Endothelial cell of umbilical vein (primary cell): ENCODE results near the gene ACTR3C. TPM values are rescaled to one million over a fixed set of nuclear protein-coding genes. Genes with fewer than 3 reads are reported as not detected.

ENCODE experiments used
- BruUV-seq: library from RNA; stranded (reverse); fragments of 400-500 nt; replicated peaks from 2 replicates; lab custom pipeline; 2021; lab: Mats Ljungman, UMichigan
- CTCF ChIA-PET: fragments of 300-600, 350-600 bp; sonication (Branson Sonifier 250); formaldehyde crosslinking; loops from one replicate; lab custom pipeline; 2021; ENCODE audit warnings: antibody characterized with exemption, inconsistent platforms; lab: Charles Lee
- POLR2A ChIA-PET: fragments of 300-600, 350-600 bp; sonication (Branson Sonifier 250); formaldehyde crosslinking; loops from one replicate; lab custom pipeline; 2021; ENCODE audit warnings: antibody characterized with exemption, inconsistent platforms; lab: Charles Lee
- DNase-seq: peaks from one replicate; pipeline ENCODE4 v3.0.0-alpha.2; 2011; ENCODE audit warnings: low read depth, low spot score
- FAIRE-seq: peaks from 2 replicates; lab custom pipeline; 2011; peaks lifted over from hg19 to GRCh38; lab: Jason Lieb, UNC
- H2AFZ ChIP-seq: 2 replicates; pipeline ENCODE4 v1.6.0; 2012; ENCODE audit warnings: low read depth, low read length, control low read depth, inconsistent platforms
- H3K27ac ChIP-seq: 2 replicates; pipeline ENCODE4 v1.5.1; 2011; ENCODE audit warnings: low read depth, mild to moderate bottlenecking, control low read depth, low read length, moderate library complexity; ENCODE audit not compliant: insufficient read depth
- H3K27me3 ChIP-seq, 2 experiments: 2 replicates each; pipeline versions ENCODE4 v1.6.0 to v1.6.1; 2011; ENCODE audit warnings: low read length in 2 of 2, mixed read lengths in 1 of 2; ENCODE audit not compliant: control insufficient read depth in 2 of 2, insufficient read depth in 2 of 2
- H3K36me3 ChIP-seq, 2 experiments: 2 replicates in 1 of 2; 3 replicates in 1 of 2; pipeline ENCODE4 v1.5.1; 2011; ENCODE audit warnings: low read length in 2 of 2, mild to moderate bottlenecking in 1 of 2, moderate library complexity in 1 of 2; ENCODE audit not compliant: control insufficient read depth in 2 of 2, insufficient read depth in 2 of 2; ENCODE audit errors: extremely low read depth in 1 of 2
- H3K4me1 ChIP-seq: 3 replicates; pipeline ENCODE4 v1.5.1; 2011; ENCODE audit warnings: mild to moderate bottlenecking, low read length; ENCODE audit not compliant: control insufficient read depth, insufficient read depth; ENCODE audit errors: extremely low read depth
- H3K4me2 ChIP-seq: 2 replicates; pipeline ENCODE4 v1.6.1; 2011; ENCODE audit warnings: low read length, control low read depth, mixed read lengths; ENCODE audit not compliant: insufficient read depth
- H3K4me3 ChIP-seq, 3 experiments: fragments of 200-600 bp in 1 of 3; sonication (generic), shearing (Covaris generic) in 1 of 3; replicated peaks in 1 of 3; 2 replicates each; pipeline ENCODE4 v1.5.1; 2011 to 2016; ENCODE audit warnings: control low read depth in 3 of 3, low read length in 3 of 3, mild to moderate bottlenecking in 2 of 3, inconsistent platforms in 1 of 3, low read depth in 1 of 3, moderate library complexity in 1 of 3; ENCODE audit not compliant: insufficient read depth in 1 of 3
- H3K79me2 ChIP-seq: 2 replicates; pipeline ENCODE4 v1.6.0; 2012; ENCODE audit warnings: low read length, inconsistent platforms; ENCODE audit not compliant: control insufficient read depth, insufficient read depth
- H3K9ac ChIP-seq: replicated peaks from 2 replicates; pipeline ENCODE3; 2011; ENCODE audit warnings: low read length, control low read depth; ENCODE audit not compliant: insufficient read depth; ENCODE audit errors: extremely low read depth
- H3K9me1 ChIP-seq: replicated peaks from 3 replicates; pipeline ENCODE4 v1.6.0; 2011; ENCODE audit warnings: mild to moderate bottlenecking, low read length; ENCODE audit not compliant: control insufficient read depth, insufficient read depth; ENCODE audit errors: extremely low read depth
- H3K9me3 ChIP-seq: replicated peaks from 2 replicates; pipeline ENCODE4 v1.5.1; 2012; ENCODE audit warnings: low read length, inconsistent platforms; ENCODE audit not compliant: control insufficient read depth, insufficient read depth
- H4K20me1 ChIP-seq: replicated peaks from 2 replicates; pipeline ENCODE3; 2011; ENCODE audit warnings: mild to moderate bottlenecking, low read length; ENCODE audit not compliant: control insufficient read depth, insufficient read depth; ENCODE audit errors: extremely low read depth
- EZH2 ChIP-seq: IDR thresholded peaks from 2 replicates; pipeline ENCODE4 v1.6.1; 2012; ENCODE audit warnings: borderline replicate concordance, low read depth, mild to moderate bottlenecking, moderate library complexity, low read length, inconsistent platforms; ENCODE audit not compliant: severe bottlenecking
- FOS ChIP-seq: IDR thresholded peaks from 2 replicates; pipeline ENCODE4 v1.6.1; 2011; ENCODE audit warnings: mild to moderate bottlenecking, low read length, moderate library complexity, borderline replicate concordance; ENCODE audit not compliant: insufficient read depth
- GATA2 ChIP-seq: IDR thresholded peaks from 2 replicates; pipeline ENCODE4 v1.7.0; 2011; ENCODE audit warnings: low read depth, mild to moderate bottlenecking, moderate library complexity, mixed read lengths, low read length; ENCODE audit not compliant: insufficient read length, insufficient read depth
- JUN ChIP-seq: IDR thresholded peaks from 2 replicates; pipeline ENCODE4 v1.6.1; 2011; ENCODE audit warnings: borderline replicate concordance, low read depth; ENCODE audit not compliant: insufficient read length, insufficient read depth
- MYC ChIP-seq: IDR thresholded peaks from one replicate; pipeline ENCODE4 v1.6.1; 2011; ENCODE audit warnings: mild to moderate bottlenecking, low read depth, low read length
- POLR2A ChIP-seq: IDR thresholded peaks from 2 replicates; pipeline ENCODE4 v1.6.1; 2012; ENCODE audit warnings: low read depth, mild to moderate bottlenecking, control low read depth, low read length
- POLR2AphosphoS5 ChIP-seq: IDR thresholded peaks from 2 replicates; pipeline ENCODE4 v1.6.1; 2012; ENCODE audit warnings: low read depth, mild to moderate bottlenecking, control low read depth, low read length, moderate library complexity; ENCODE audit not compliant: insufficient read depth
- dilution Hi-C: fragments of 300-500 bp; cut with MboI; formaldehyde crosslinking; loops from one replicate; pipeline ENCODE4 v1.15.0; 2019; ENCODE audit warnings: low sequenced_read_pairs; ENCODE audit not compliant: extremely low pct_ligation_motif_present
- intact Hi-C: fragments of 100-400 bp; cut with micrococcal nuclease; formaldehyde crosslinking; loops from one replicate; pipeline ENCODE4 v1.10.0; 2022
- polyA plus RNA-seq, 4 experiments: library from polyadenylated mRNA; depleted of rRNA in 3 of 4; stranded (reverse) in 3 of 4; unstranded in 1 of 4; fragments of >200 nt; gene quantifications; 2 replicates each; pipeline versions ENCODE4 v1.2.1 to v1.2.3, GENCODE V29; 2011 to 2012; ENCODE audit warnings: missing spikeins in 1 of 4
- total RNA-seq: library from RNA; stranded (reverse); gene quantifications from 2 replicates; pipeline ENCODE4 v1.2.3, GENCODE V29; 2021
- TF ChIP-seq, protein P1 (sequence below), 2 donors: IDR thresholded peaks; 1 replicate in 1 of 2; 2 replicates in 1 of 2; pipeline ENCODE4 v1.5.1; 2011; ENCODE audit warnings: low read length in 2 of 2, mild to moderate bottlenecking in 2 of 2, moderate library complexity in 2 of 2, control low read depth in 1 of 2, inconsistent platforms in 1 of 2, low read depth in 1 of 2; ENCODE audit not compliant: insufficient read depth in 1 of 2; ENCODE audit errors: extremely low read depth in 1 of 2
- TF ChIP-seq, protein P2 (sequence below): IDR thresholded peaks from 2 replicates; pipeline ENCODE4 v1.6.1; 2011; ENCODE audit not compliant: insufficient read depth, insufficient read length

Gene ACTR3C
- total and polyA plus RNA-seq, 2 donors (not counting 3 experiments of a cell fraction or from before 2014, with no cell fraction given), result 0.33 TPM; not detected in 1

DNA sequence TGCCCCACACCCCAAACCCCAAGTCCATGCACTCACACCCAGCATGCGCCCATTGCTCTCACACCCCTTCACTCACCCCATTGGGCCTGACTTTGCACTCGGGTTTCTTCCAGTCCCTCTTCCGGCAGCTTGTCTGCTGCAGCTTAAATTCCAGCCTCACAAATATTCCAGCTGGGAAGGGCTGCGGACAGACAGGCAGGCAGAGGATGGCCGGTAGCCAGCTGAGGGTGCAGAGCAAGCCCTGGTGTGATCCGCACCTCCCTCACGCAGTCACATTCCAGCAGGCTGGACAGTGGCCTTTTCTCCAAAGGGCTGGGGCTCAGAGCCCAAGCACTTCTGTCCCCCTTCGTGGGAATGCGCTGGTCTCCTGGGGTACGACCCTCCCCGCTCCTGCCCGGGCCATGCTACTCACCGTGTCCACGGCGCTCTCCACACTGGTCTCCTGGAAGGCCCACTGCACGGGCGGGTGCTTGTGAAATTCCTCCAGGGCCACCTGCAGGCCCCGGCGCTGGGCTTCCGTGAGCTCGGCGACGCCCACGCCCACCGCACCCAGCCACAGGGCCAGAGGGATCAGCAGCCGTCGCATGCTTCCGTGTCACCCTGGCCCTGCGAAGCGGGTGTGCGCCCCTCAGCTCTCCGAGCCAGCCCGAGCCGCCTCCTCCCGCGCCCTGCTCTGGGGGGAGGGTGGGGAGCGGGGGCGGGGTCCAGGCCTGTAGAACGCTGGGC is 16.8 kb upstream of the ACTR3C start:
- Histone ChIP-seq H3K79me2 (no peaks in the 10 kb centered on the region), H3K9me1 (no peaks in the 10 kb centered on the region), H3K4me3 (no peak overlapping the region), H3K4me1 (no peaks in the 10 kb centered on the region), H3K4me2 (no peak overlapping the region), H3K27me3 (peaks cover 28 to 35% of the 10 kb centered on the region in 2 experiments), H3K9ac (no peak overlapping the region), H2AFZ (no peak overlapping the region), H3K9me3 (no peaks in the 10 kb centered on the region), H4K20me1 (no peaks in the 10 kb centered on the region), H3K36me3 (no peaks in the 10 kb centered on the region), H3K27ac (no peak overlapping the region)
- intact Hi-C loops (no loop called here), dilution Hi-C loops (no loop called here)
- TF ChIP-seq POLR2A (no peak), FOS (no peak), POLR2AphosphoS5 (no peak), MYC (no peak), GATA2 (no peak), JUN (no peak), EZH2 (no peak)
- TF ChIP-seq, protein P1, sequence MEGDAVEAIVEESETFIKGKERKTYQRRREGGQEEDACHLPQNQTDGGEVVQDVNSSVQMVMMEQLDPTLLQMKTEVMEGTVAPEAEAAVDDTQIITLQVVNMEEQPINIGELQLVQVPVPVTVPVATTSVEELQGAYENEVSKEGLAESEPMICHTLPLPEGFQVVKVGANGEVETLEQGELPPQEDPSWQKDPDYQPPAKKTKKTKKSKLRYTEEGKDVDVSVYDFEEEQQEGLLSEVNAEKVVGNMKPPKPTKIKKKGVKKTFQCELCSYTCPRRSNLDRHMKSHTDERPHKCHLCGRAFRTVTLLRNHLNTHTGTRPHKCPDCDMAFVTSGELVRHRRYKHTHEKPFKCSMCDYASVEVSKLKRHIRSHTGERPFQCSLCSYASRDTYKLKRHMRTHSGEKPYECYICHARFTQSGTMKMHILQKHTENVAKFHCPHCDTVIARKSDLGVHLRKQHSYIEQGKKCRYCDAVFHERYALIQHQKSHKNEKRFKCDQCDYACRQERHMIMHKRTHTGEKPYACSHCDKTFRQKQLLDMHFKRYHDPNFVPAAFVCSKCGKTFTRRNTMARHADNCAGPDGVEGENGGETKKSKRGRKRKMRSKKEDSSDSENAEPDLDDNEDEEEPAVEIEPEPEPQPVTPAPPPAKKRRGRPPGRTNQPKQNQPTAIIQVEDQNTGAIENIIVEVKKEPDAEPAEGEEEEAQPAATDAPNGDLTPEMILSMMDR (IDR thresholded peaks at IDR 0.05; ENCODE audit: extremely low read depth in 1 of 2, insufficient read depth in 1 of 2, low read depth in 1 of 2, low read length in 2 of 2), result no peak
- TF ChIP-seq, protein P2, sequence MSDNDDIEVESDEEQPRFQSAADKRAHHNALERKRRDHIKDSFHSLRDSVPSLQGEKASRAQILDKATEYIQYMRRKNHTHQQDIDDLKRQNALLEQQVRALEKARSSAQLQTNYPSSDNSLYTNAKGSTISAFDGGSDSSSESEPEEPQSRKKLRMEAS, result no peak
- DNase-seq (no peak), FAIRE-seq (no peak)
- POLR2A ChIA-PET, result no interaction called here
- BruUV-seq, result no TSS peak
- CTCF ChIA-PET, result no interaction called here
